Adrenal gland (tissue), 5 donors: ENCODE results near the gene KCNH3.

Source experiments
- CTCF ChIP-seq, 6 experiments: fragments of 450-650 bp in 4 of 6; fragments of 200-600 bp in 2 of 6; sonication (generic) in 1 of 6; IDR thresholded peaks; 1 replicate in 5 of 6; 2 replicates in 1 of 6; pipeline versions ENCODE4 v1.5.1 to v1.8.0; 2016 to 2021; ENCODE audit warnings: antibody characterized with exemption in 6 of 6, mild to moderate bottlenecking in 2 of 6, moderate library complexity in 1 of 6
- POLR2A ChIP-seq, 2 donors: fragments of 450-650 bp; IDR thresholded peaks; one replicate each; pipeline ENCODE4 v1.6.1; 2017; ENCODE audit warnings: antibody characterized with exemption in 2 of 2, mild to moderate bottlenecking in 2 of 2, moderate library complexity in 1 of 2
- donor health status: DM: no; HTN: no; CAD: no.

GRCh38 chr12:49554266-49554665 is 15.4 kb downstream of the KCNH3 start:
- TF ChIP-seq CTCF (IDR thresholded peaks at IDR 0.05) (no peak), POLR2A (IDR thresholded peaks at IDR 0.05) (no peak)
